ENCODE data around the gene NSDHL. TPM values are rescaled to one million over a fixed set of nuclear protein-coding genes. Genes with fewer than 3 reads are reported as not detected.

NSDHL gene
- total RNA-seq, 1 experiment from 2014 or later = 31.6 TPM

DNA sequence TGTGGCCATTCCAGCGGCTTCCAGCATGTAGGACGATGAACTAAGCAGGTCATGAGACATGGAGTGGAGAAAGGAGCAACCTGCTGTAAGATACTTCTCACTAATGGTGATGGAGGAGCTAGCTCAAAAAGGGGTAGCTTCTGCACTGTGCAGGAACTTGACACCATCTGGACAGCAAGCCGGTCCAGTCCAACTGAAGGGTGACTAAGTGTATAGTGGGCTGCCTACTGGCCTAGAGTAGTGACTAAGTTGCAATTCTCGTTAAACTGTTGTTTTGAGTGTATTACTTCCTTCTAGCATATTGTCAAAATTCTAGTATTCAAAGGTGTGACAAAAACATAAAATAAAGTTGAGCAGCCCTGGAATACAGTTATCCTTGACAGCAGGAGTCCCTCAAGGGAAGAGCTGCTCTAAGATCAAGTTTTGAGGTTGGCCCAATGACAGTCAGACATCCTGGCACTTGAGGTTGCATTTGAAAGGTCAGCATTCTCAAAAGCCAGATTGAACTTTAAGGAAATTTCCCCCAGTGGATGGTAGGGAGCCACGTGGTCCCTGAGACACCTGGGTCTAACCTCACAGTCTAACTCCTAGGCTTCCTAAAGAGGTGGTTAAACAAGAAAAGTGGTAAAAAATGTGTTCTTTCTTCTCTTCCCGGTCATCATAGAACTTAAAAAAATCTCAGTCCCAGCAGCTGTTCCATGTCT, 8.3 kb upstream of the NSDHL start:
- H3K27me3 Mint-ChIP-seq (ENCODE audit: low read depth) = peaks cover 2% of the 10 kb centered on the region; the same call in 1 of the 2 replicates
- peaks cover 0 to 4% (median 2%) of the 10 kb centered on the region in 3 experiments; a peak in 3 of 7 replicates for H3K36me3 Mint-ChIP-seq (ENCODE audit: insufficient read depth in 1 of 3, low read depth in 3 of 3)

More for the DNA sequence above, 8.3 kb upstream of the NSDHL start:
- Mint-ChIP-seq H3K27ac (no peak overlapping the region; a peak in 1 of 7 replicates), H3K4me1 (peaks cover 0 to 3% of the 10 kb centered on the region in 2 experiments; a peak in 1 of 4 replicates), H3K4me3 (no peak overlapping the region), H3K9me3 (peaks cover 33 to 55% of the 10 kb centered on the region in 2 experiments)
- Histone ChIP-seq H3K4me1 (ENCODE audit: insufficient read depth, low read length) (no peaks in the 10 kb centered on the region), H2AK5ac (ENCODE audit: insufficient read length, low read length) (no peak overlapping the region), H3T11ph (ENCODE audit: low read length) (no peak overlapping the region), H3K18ac (ENCODE audit: insufficient read length, low read depth, low read length) (no peak overlapping the region), H2BK15ac (ENCODE audit: low read depth, low read length) (no peak overlapping the region), H2BK20ac (ENCODE audit: low read depth, low read length, poor library complexity, severe bottlenecking) (no peak overlapping the region), H3K27ac (ENCODE audit: insufficient read length, low read depth, low read length) (no peak overlapping the region), H3K23ac (ENCODE audit: insufficient read length, low read depth, low read length) (no peak overlapping the region), H2BK120ac (ENCODE audit: low read depth, low read length, poor library complexity, severe bottlenecking) (no peak overlapping the region), H3K14ac (ENCODE audit: insufficient read depth, low read length) (no peak overlapping the region), H3K9me3 (ENCODE audit: control insufficient read depth, low read depth, low read length) (peaks cover 54% of the 10 kb centered on the region), H4K5ac (ENCODE audit: insufficient read length, low read depth, low read length) (no peak overlapping the region), H3K79me2 (ENCODE audit: insufficient read depth, low read length) (no peaks in the 10 kb centered on the region), H2BK12ac (ENCODE audit: insufficient read length, low read depth, low read length) (no peak overlapping the region), H4K91ac (ENCODE audit: insufficient read length, low read depth, low read length) (no peak overlapping the region), H3K27me3 (ENCODE audit: insufficient read depth, low read length) (no peaks in the 10 kb centered on the region), H4K8ac (replicated peaks; ENCODE audit: insufficient read length, low read depth, low read length) (no peak overlapping the region), H3K79me1 (ENCODE audit: insufficient read depth, low read depth, low read length, poor library complexity, severe bottlenecking) (no peaks in the 10 kb centered on the region), H2BK5ac (ENCODE audit: insufficient read length, low read length) (no peak overlapping the region), H4K20me1 (ENCODE audit: control insufficient read depth, insufficient read depth, insufficient read length) (peaks cover 3% of the 10 kb centered on the region), H2AFZ (ENCODE audit: low read length) (no peak overlapping the region), H3K56ac (ENCODE audit: insufficient read length, low read depth, low read length) (no peak overlapping the region), H3K23me2 (ENCODE audit: insufficient read length, low read depth, low read length, poor library complexity, severe bottlenecking) (no peaks in the 10 kb centered on the region), H3K4ac (ENCODE audit: low read depth, low read length) (no peak overlapping the region), H3K9ac (ENCODE audit: extremely low read depth, insufficient read length, low read length) (no peak overlapping the region), H3K4me2 (ENCODE audit: insufficient read depth, insufficient read length, low read length) (no peak overlapping the region)
- no CpG with 5 or more reads among the region's 6 CpGs for WGBS (ENCODE audit: extremely low coverage, insufficient read length, low lambda C conversion rate)
- no peak for TF ChIP-seq CTCF (conservative IDR thresholded peaks at IDR 0.05)
- DNase-seq = no peak

All from H9 (cell line).